ENCODE measurements around the gene RAB40C. TPM values are rescaled to one million over a fixed set of nuclear protein-coding genes. Genes with fewer than 3 reads are reported as not detected.

The RAB40C gene
- total and polyA plus RNA-seq, 9 of the 15 experiments (the other 6 are each of a cell fraction or from before 2014, with no cell fraction given): 0.17 to 23.4 (median 8.7) TPM

- H2AFZ ChIP-seq (ENCODE audit: low read depth, low read length): no peak overlapping the region
- 0 out of 3 replicates have a peak, but pooled peaks cover 12% of the 10 kb centered on the region for H3K79me2 ChIP-seq (ENCODE audit: control insufficient read depth, insufficient read depth, low read length)
- H4K20me1 ChIP-seq (replicated peaks; ENCODE audit: control insufficient read depth, insufficient read depth, low read length): no peaks in the 10 kb centered on the region
- WGBS (ENCODE audit: insufficient coverage, low coverage, missing lambda C conversion rate): 79% methylated on average over 27 of the region's 50 CpGs
- no peak for ATAC-seq
- H3K4me2 ChIP-seq (ENCODE audit: insufficient read depth, low read length): no peak overlapping the region
- FAIRE-seq: no peak
- peak in 3 of 4 experiments; percentile 30 to 63 (median 57) for DNase-seq (ENCODE audit: extremely low read depth in 1 of 4, low spot score in 3 of 4)
- in situ Hi-C loops (cut with MboI): no loop called here
- ChIA-PET POLR2A (interaction anchor here (0.5 to 0.8 kb wide), 8 partner anchors 9 to 404 kb away, joined by 3 read pairs; partner anchors contain the start of gene METTL26), CTCF (ENCODE audit: low intra/inter-chr PET ratio) (no interaction called here)
- no peak overlapping the region for H3K4me3 ChIP-seq
- peak overlapping the region; percentile 8; the same call in 1 of the 3 replicates for H3K27ac ChIP-seq (ENCODE audit: extremely low read depth, low read depth, low read length)
- intact Hi-C loops (cut with micrococcal nuclease): no loop called here
- peaks cover 24% of the 10 kb centered on the region; the same call in 2 of the 3 replicates for H3K36me3 ChIP-seq (ENCODE audit: control insufficient read depth, insufficient read depth, low read length)
- no TSS peak for BruUV-seq (replicated peaks)
- peaks cover 34 to 92% of the 10 kb centered on the region in 2 experiments for H3K4me1 ChIP-seq (replicated peaks in 1 of 2; ENCODE audit: control insufficient read depth in 2 of 2, insufficient read depth in 2 of 2, low read length in 2 of 2)
- no peaks in the 10 kb centered on the region for H3K9me3 ChIP-seq (replicated peaks; ENCODE audit: control insufficient read depth, insufficient read depth, low read depth, low read length)
- H3K27me3 ChIP-seq (ENCODE audit: control insufficient read depth in 2 of 2, insufficient read depth in 2 of 2, low read length in 2 of 2): no peaks in the 10 kb centered on the region
- no peaks in the 10 kb centered on the region for H3K9me1 ChIP-seq (ENCODE audit: control insufficient read depth, insufficient read depth, low read length)
- H3K9ac ChIP-seq (ENCODE audit: insufficient read depth in 1 of 2, low read depth in 2 of 2, low read length in 2 of 2): peak overlapping the region in 1 of 2 experiments; percentile 68; a peak in 2 of 4 replicates
- TF ChIP-seq MLLT1 (IDR thresholded peaks at IDR 0.05) (peak in 1 of 2 experiments; percentile 91; a peak in 1 of 4 replicates), VEZF1 (CRISPR knock-in tag; IDR thresholded peaks at IDR 0.05) (peak; percentile 49), KLF1 (tag; IDR thresholded peaks at IDR 0.05) (peak; percentile 26; the same call in 1 of the 2 replicates), THRAP3 (IDR thresholded peaks at IDR 0.05; ENCODE audit: borderline replicate concordance) (peak; percentile 90; the same call in 1 of the 2 replicates), SMARCB1 (IDR thresholded peaks at IDR 0.05; ENCODE audit: insufficient read length, low read depth) (no peak), ZNF584 (CRISPR knock-in tag; IDR thresholded peaks at IDR 0.05; ENCODE audit: low read depth) (no peak), ARID2 (IDR thresholded peaks at IDR 0.05) (no peak), E2F6 (IDR thresholded peaks at IDR 0.05; ENCODE audit: borderline replicate concordance in 1 of 2, extremely low read depth in 1 of 2, insufficient read depth in 1 of 2, insufficient read length in 1 of 2, low read depth in 1 of 2, low read length in 1 of 2, poor library complexity in 1 of 2, severe bottlenecking in 1 of 2) (peak in 1 of 2 experiments; percentile 53), ESRRA (IDR thresholded peaks at IDR 0.05; ENCODE audit: borderline replicate concordance, low read depth) (no peak), PTBP1 (IDR thresholded peaks at IDR 0.05; ENCODE audit: low read depth, low read length) (no peak), ZNF263 (CRISPR knock-in tag; IDR thresholded peaks at IDR 0.05; ENCODE audit: borderline replicate concordance) (0 out of 2 replicates have a peak, but pooled peaks have one; percentile 19), ZNF431 (CRISPR knock-in tag; IDR thresholded peaks at IDR 0.05) (no peak), FIP1L1 (IDR thresholded peaks at IDR 0.05; ENCODE audit: low read depth, low read length, poor library complexity, severe bottlenecking) (peak; percentile 34), HMBOX1 (IDR thresholded peaks at IDR 0.05) (no peak), PCBP1 (IDR thresholded peaks at IDR 0.05; ENCODE audit: low read depth, low read length, poor library complexity, severe bottlenecking) (peak; percentile 37)
Measured at GRCh38 chr16:627454-628239, 37.8 kb downstream of the RAB40C start.
